Stimulated activated CD4-positive, alpha-beta T cell treated with anti-CD3 and anti-CD28 coated beads, Interleukin-4, amount 100 ng/mL, for 4 hours (primary cell): ENCODE measurements around the gene PPM1H.
"Not testable (repeated sequence)": the region's sequence is repeated elsewhere in the genome, so short reads cannot be mapped to it uniquely, and the experiment has no call there.

Experiments
- DNase-seq, 2 experiments: peaks; one replicate each; pipeline ENCODE4 v3.0.0-alpha.2; 2020

The PPM1H gene

DNA sequence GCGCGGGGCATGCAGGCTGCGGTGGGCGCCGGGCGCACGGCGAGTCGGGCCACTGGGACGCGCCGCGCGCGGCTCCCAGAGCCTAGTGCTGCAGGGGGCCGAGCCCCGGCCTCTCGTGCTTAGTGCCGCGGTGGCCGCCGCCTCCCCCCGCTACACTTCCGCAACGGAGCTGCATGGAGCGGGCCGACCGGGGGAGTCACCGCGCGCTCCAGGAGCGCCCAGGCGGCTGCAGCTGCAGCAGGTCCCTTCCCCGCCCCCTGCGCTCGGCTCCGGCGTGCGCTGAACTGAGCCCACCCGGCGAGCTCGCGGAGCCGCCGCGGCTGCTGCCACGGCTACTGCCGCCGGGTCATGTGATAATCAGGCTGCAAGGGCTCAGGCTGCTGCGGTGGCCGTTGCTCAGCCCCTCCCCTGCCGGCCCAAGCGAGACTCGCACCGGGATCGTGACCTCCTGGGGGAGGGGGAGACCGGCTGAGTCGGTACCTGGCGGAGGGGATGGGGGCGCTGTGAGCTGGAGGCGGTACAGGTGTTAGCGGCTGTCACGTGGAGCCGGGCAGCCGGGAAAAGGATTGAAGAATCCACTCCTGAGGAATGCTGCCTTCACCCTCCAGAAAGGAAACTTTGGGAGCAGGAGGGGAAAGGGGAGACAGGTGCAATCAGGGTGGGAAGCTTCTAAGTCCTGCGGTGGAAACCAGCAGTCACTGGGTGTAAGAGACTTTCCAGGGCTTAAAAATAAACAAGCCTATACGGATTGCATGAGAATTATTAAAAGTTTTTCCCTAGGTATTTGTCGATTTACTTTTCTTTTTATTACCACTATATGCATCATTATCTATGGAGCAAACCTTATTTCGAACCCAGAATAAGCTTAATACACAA, at the start of gene PPM1H:
PPM1H (minus strand) TSS at position 352 of the 876 bp plus-strand sequence. CDS start 414 bp downstream, outside the sequence.
- peak in 1 of 2 experiments; percentile 2 for DNase-seq

GRCh38 chr12:62983594-62983993, 48.6 kb upstream of the PPM1H start:
- no peak for DNase-seq

DNA sequence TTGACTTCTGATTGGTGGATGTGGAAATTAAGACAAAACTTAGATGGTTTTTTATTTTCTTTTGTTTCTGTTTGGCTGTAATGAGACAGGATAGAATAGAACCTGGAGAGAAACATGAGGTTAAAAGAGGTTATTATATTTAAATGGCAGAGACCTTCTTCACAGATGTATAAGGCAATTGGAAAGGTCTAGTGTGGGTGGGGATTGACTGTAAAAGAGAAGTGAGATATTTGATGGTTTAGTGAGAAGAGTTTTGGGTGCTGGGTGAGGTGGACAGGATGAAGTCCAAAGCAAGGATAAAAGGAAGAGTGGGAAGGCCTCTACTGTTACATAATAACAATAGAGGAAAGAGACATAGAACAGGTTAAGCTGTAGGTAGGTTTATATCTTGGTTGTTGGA, 43.8 kb upstream of the PPM1H start:
- no peak for DNase-seq

DNA sequence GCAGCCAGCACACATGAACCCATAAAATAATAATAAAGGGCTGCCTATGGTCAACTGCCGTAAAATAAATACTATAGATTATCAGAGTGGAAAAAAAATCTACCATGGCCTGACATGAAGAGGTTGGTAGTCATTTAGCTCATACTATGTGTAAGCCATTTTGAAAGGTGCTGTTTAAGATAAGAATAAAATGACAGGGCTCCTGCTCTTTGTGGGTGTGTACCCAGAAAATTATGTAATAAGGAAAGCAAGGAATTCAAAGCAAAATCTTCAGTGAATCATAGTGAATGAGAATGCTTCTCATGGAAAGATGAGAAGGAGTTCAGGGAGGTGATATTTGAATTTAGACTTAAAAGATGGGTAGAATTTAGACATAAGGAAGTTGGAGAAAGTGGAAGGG, 42.9 kb upstream of the PPM1H start:
- no peak for DNase-seq

DNA sequence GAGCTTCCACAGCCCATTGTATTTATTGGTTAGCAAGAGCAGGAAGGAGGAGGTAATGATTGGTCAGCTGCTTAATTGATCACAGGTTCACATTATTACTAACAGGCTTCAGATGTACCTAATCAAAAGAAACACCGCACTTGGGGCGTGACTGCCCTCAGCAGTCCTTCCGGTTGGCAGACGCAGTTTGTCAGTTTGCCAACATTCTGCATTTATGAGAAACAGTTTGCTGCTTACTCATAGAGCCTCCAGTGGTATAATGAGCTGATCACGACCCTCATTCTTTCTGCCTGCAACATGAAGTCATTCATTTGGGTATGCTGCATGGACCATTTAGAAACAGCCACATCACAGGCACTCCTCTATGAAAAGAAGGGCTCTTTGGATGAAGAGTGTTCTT, 42.5 kb upstream of the PPM1H start:
- DNase-seq, result no peak

DNA sequence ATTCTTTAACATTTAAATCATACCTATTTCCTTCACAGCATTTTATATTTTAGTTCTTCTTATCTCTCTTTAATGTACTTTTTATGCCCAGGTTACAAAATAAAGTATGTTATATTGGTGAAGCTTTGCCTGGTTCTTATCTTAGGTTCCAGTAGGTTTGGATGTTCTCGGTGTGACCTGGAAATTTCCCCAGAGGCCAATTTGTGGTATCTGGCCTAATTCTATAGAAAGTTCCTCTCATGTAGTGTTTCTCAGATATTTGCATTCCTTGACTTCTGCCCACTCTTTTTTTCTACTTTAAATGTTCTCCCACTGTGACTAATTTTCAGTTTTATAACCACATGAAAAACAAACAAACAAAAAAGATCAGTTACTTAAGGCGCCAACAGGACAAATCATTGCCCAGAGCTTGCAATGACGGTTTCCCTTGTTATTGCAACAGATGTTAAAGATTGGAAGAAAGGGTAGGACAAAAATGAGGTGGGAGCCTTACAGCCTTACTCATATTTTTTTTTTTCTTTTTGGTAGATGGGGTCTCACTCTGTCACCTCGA, 41.2 kb upstream of the PPM1H start:
- no peak for DNase-seq

GRCh38 chr12:62971769-62972525, 37.0 kb upstream of the PPM1H start:
- DNase-seq, result no peak

DNA sequence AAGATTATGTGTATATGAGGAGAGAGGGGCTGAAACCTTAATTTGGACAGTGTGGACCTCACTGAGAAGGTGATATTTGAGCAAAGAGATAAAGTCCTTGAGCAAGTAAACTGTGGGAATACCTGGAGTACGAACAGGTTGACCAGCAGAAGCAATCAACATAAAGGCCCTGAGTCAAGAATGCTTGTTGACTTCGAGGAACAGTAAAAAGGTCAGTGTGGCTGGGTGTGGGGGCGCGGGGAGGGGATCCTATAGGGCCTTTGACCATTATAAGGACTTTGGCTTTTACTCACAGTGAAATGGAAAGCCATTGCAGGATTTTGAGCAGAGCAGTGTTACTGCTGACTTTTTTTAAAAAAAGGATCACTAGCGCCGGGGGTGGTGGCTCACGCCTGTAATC, 34.7 kb upstream of the PPM1H start:
- no peak for DNase-seq

- no peak for DNase-seq
These were observed 32.8 kb upstream of the PPM1H start for GRCh38 chr12:62967701-62968100.

- DNase-seq, result no peak
These were observed 32.1 kb upstream of the PPM1H start for GRCh38 chr12:62966990-62967506.

DNA sequence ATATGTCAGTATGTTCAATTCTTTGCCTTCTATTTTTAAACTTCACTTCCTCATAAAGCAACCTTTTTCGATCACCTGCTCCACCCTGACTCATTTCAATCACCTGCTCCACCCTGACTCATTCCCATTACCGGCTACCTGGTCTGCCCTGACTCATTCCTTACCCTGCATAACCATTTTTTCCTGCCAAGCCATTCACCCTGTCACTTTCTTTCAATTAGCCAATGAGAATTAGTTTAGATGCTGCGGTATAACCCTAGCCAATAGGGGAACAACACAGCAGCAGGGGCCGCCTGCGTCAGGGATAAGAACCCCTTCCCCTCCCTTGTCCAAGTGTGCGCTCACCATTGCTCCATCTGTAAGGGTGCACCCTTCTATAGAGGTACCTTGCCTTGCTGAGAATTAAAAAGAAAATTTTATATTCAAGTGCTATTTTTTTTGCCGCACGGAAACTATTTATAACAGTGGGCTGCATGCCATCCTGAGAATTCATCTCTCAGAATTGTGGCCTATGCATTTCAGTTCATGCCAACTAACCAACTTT, 31.6 kb upstream of the PPM1H start:
- DNase-seq, result not testable (repeated sequence)

GRCh38 chr12:62965700-62966099, 30.8 kb upstream of the PPM1H start:
- not testable (repeated sequence) for DNase-seq

DNA sequence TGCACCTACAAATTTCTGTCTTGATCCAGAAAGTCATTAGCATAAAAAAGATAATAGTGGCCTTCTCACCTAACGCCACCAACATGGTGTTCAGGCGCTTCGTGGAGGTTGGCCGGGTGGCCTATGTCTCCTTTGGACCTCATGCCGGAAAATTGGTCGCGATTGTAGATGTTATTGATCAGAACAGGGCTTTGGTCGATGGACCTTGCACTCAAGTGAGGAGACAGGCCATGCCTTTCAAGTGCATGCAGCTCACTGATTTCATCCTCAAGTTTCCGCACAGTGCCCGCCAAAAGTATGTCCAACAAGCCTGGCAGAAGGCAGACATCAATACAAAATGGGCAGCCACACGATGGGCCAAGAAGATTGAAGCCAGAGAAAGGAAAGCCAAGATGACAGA, 30.3 kb upstream of the PPM1H start:
- DNase-seq, result not testable (repeated sequence)

DNA sequence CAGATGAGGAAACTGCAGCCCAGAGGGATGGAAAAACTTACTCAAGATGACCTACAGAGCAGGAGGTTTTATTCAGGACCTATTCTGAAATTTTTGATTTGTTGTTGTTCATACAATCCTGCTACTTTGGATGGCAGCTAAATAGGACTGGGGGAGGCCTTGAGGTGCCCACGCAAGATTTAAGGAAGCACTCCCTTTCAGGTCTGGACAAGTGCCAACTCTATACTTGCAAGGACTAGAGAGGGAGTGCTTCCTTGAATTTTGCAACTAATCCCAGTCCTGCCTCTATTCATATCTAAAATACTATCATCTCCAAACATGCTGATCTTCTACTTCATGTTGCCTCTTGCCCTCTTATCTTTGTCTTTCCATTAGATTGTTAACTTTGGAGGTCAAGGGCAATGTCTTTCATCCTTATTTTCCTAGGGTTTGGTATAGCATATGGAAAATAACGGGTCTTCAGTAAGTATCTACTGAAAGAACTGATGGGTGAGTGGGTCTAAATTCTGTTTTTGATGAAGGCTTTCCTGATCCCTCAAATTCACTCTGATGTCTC, 28.6 kb upstream of the PPM1H start:
- DNase-seq, result no peak

DNA sequence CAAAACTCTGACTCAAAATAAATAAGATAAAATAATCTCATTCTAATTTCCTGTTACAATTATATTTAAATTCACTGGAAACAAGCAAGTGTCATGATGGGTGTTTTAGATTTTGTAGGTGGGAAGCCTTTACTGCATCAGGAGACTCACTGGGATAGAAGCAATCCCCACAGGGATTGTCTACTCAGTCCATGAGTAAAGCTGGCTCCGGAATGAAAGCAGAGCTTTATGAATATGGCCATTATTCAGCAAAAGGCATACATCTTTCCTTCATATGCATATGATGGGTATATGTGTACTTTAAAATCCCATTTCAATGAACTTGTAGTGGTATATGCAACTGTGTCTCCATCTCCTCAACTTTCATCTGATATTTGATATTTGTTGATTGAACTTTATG, 25.4 kb upstream of the PPM1H start:
- no peak for DNase-seq

- DNase-seq, result no peak
These were observed 24.8 kb upstream of the PPM1H start for GRCh38 chr12:62959745-62960144.

DNA sequence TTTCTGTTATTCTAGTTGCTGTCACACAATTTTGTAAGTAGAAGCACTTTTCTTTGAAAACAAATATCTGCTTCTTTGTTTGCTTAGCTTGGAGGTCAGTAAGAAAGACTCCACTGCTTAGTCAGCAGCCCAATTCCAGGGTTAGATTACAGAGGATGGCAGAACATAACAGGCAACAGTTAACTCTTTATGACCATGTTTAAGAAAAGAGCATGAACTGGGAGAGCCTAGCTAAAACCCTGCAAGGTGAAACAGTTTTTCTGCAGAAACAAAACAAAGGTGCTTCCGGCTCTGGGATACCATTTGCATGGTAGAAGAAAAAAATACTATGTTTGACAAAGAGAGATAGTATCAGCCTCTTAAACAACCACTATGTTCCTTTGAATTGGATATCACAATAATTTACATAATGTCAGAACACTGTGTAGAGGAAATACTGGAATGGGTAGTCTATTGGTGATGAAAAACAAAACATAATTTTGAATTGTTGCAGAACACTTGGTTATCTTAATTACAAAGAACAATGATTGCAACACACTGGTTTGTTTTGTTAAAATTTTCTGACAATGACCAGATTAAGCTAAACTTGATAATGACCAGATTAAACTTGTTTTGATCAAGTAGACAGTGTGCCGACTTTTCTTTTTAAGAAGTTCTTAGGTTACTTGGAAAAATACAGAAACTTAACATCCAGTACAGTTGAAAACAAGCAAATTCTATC, 22.4 kb upstream of the PPM1H start:
- no peak for DNase-seq

GRCh38 chr12:62955678-62956077, 20.7 kb upstream of the PPM1H start:
- DNase-seq, result no peak

- DNase-seq, result no peak
These were observed 15.4 kb upstream of the PPM1H start for GRCh38 chr12:62950317-62950716.

DNA sequence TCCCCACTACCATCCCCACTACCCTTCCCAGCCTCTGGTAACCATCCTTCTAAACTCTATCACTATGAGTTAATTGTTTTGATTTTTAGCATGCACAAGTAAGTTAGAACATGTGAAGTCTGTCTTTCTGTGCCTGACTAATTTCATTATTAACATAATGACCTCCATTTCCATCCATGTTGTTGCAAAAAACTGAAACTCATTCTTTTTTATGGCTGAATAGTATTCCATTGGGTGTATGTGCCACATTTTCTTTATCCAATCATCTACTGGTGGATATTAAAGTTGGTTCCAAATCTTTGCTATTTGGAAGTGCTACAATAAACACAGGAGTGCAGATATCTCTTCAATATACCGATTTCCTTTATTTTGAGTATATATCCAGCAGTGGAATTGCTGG, 13.2 kb upstream of the PPM1H start:
- DNase-seq, result no peak

DNA sequence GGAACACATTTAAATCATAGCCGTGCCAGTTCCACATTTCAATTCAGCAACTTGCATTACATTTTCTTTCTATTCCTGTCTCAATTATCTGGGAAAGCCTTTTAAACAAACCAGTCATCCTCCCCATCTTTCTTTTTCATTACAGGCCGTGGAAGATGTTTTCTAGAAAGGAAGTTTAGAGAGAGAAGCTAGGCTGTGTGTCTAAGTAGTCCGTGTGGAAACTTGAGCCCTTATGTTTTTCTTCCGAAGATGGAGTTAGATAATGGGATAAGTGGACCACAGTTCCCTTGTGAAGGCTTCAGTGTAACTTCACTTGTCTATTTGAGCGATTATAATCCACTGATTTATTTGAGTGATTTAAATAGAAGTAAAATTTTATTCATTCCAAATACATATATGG, 12.4 kb upstream of the PPM1H start:
- DNase-seq, result no peak

DNA sequence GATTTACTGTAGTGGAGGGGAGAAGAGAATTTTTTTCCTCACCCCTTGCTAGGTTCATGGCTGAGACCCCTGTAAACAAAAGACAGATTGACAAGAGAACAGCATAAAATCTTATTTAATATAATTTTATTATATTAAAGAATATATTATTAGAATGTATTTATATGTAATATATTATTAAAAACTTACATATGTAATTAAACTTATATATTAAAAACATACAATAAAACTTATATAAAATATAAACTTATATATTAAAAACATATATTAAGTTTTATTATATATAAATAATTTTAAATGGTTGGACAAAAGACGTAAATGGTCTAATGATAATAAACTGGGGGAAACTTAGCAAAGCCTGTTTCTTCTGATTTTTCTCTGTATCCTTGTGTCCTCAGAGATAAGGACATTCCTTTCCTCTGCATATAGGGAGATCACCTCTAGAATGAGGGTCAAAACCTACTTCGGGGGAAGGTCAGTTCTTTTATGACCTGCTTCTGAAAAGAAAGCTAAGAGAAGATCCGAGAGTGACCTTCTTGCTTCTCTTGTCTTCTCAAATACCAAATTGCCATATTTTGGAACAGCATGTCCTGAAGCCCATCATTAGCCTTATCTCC, 8.9 kb upstream of the PPM1H start:
- no peak for DNase-seq
